Adrenal gland (tissue), 12 donors: ENCODE results near the gene ITPKC. TPM values are rescaled to one million over a fixed set of nuclear protein-coding genes. Genes with fewer than 3 reads are reported as not detected.

Experiments
- DNase-seq, 7 donors: peaks; one replicate each; pipeline ENCODE4 v3.0.0-alpha.2; 2019 to 2020
- H3K27ac ChIP-seq, 5 donors: fragments of 200-600 bp; sonication (generic) in 4 of 5; 1 replicate in 3 of 5; 2 replicates in 2 of 5; pipeline versions ENCODE4 v1.5.1 to v1.8.0; 2016 to 2020; ENCODE audit warnings: mild to moderate bottlenecking in 1 of 5
- H3K27me3 ChIP-seq: fragments of 200-600 bp; 2 replicates; pipeline ENCODE4 v1.8.0; 2021
- H3K36me3 ChIP-seq, 2 donors: fragments of 200-600 bp; replicated peaks in 1 of 2; 1 replicate in 1 of 2; 2 replicates in 1 of 2; pipeline versions ENCODE4 v1.5.1 to v1.8.0; 2018 to 2022
- H3K4me1 ChIP-seq, 2 donors: fragments of 200-600 bp; replicated peaks in 1 of 2; 1 replicate in 1 of 2; 2 replicates in 1 of 2; pipeline versions ENCODE4 v1.5.1 to v1.8.0; 2018 to 2021
- H3K4me3 ChIP-seq, 4 donors: fragments of 200-600 bp; sonication (generic) in 3 of 4; one replicate each; pipeline ENCODE4 v1.5.1; 2016 to 2018
- H3K9me3 ChIP-seq, 3 donors: fragments of 200-600 bp; sonication (generic) in 1 of 3; replicated peaks in 1 of 3; 1 replicate in 2 of 3; 2 replicates in 1 of 3; pipeline versions ENCODE4 v1.5.1 to v1.8.0; 2016 to 2021
- CTCF ChIP-seq, 6 experiments: fragments of 450-650 bp in 4 of 6; fragments of 200-600 bp in 2 of 6; sonication (generic) in 1 of 6; IDR thresholded peaks; 1 replicate in 5 of 6; 2 replicates in 1 of 6; pipeline versions ENCODE4 v1.5.1 to v1.8.0; 2016 to 2021; ENCODE audit warnings: antibody characterized with exemption in 6 of 6, mild to moderate bottlenecking in 2 of 6, moderate library complexity in 1 of 6
- POLR2A ChIP-seq, 2 donors: fragments of 450-650 bp; IDR thresholded peaks; one replicate each; pipeline ENCODE4 v1.6.1; 2017; ENCODE audit warnings: antibody characterized with exemption in 2 of 2, mild to moderate bottlenecking in 2 of 2, moderate library complexity in 1 of 2
- WGBS, 4 donors: extraction: QIAGEN DNeasy Blood & Tissue Kit in 2 of 4; methylation state at CpG; one replicate each; pipeline versions ENCODE4 v1.1.5 to v1.1.7; 2013 to 2017; 5-methylcytosine and 5-hydroxymethylcytosine counted together
- intact Hi-C, 2 donors: fragments of 100-400 bp; cut with DNase I; formaldehyde crosslinking; loops; one replicate each; pipeline versions ENCODE4 v1.14.1 to v1.15.0; 2022 to 2023
- polyA plus RNA-seq, 3 donors: library from polyadenylated mRNA; stranded (reverse); fragments of 200-250 nt in 2 of 3; fragments of 350-450 nt in 1 of 3; fragmentation: Illumina TruSeq in 1 of 3; extraction: RNeasy Lipid Tissue Mini Kit (QIAGEN cat#74804) in 1 of 3; gene quantifications; one replicate each; pipeline ENCODE4 v1.2.3, GENCODE V29; 2013 to 2014
- total RNA-seq, 9 donors: library from RNA; depleted of rRNA in 4 of 9; stranded (reverse); fragments of >200 nt in 4 of 9; fragments of 120-200 nt in 1 of 9; fragmentation: NEBNext Ultra II Directional in 1 of 9; extraction: Animal tissue kit (Norgen Biotek cat#: 25700) in 1 of 9; gene quantifications; one replicate each; pipeline versions ENCODE4 v1.1.0 to v1.2.4, GENCODE V29; 2013 to 2023
- donor health status: healthy with polysubstance abuse.
- donor health status: Bipolar disorder and iron deficiency.
- donor health status: DM: yes; HTN: yes; CAD: no.
- donor health status: DM: no; HTN: no; CAD: no.
- donor health status: DM: no; HTN: no; CAD: no.
- donor health status: DM: yes; HTN: yes; CAD: no.

The ITPKC gene
- total and polyA plus RNA-seq, 12 donors, result 7.8 to 36.1 (median 22.5) TPM

- no peak for DNase-seq
- TF ChIP-seq CTCF (IDR thresholded peaks at IDR 0.05) (no peak), POLR2A (IDR thresholded peaks at IDR 0.05) (no peak)
- Histone ChIP-seq H3K27me3 (no peaks in the 10 kb centered on the region), H3K36me3 (peaks cover 0 to 82% of the 10 kb centered on the region in 2 donors), H3K9me3 (no peaks in the 10 kb centered on the region), H3K4me1 (no peaks in the 10 kb centered on the region), H3K4me3 (no peak overlapping the region), H3K27ac (no peak overlapping the region)
- WGBS, 4 donors, result 60 to 89% (median 88%) methylated on average over 1 to 3 of the region's 3 CpGs; no CpG with 5 or more reads in 1 of the 4 donors
- intact Hi-C loops, result no loop called here
These were observed 42.6 kb upstream of the ITPKC start for GRCh38 chr19:40674291-40674690.

GRCh38 chr19:40677156-40677555 lies 39.8 kb upstream of the ITPKC start:
- Histone ChIP-seq H3K4me3 (no peak overlapping the region), H3K27me3 (no peaks in the 10 kb centered on the region), H3K4me1 (no peaks in the 10 kb centered on the region), H3K27ac (no peak overlapping the region), H3K9me3 (no peaks in the 10 kb centered on the region), H3K36me3 (peaks cover 0 to 69% of the 10 kb centered on the region in 2 donors)
- TF ChIP-seq CTCF (IDR thresholded peaks at IDR 0.05), result no peak
- no peak for TF ChIP-seq POLR2A (IDR thresholded peaks at IDR 0.05)
- WGBS, 4 donors, result 96 to 98% (median 97%) methylated on average over 8 to 23 of the region's 23 CpGs
- DNase-seq, result no peak
- intact Hi-C loops, result no loop called here

GRCh38 chr19:40681039-40681438 lies 35.9 kb upstream of the ITPKC start:
- intact Hi-C loops, result no loop called here
- H3K4me3 ChIP-seq, result no peak overlapping the region
- H3K9me3 ChIP-seq, result no peaks in the 10 kb centered on the region
- H3K4me1 ChIP-seq, result no peaks in the 10 kb centered on the region
- 73 to 100% (median 86%) methylated on average over 2 to 4 of the region's 4 CpGs for WGBS, 4 donors
- peaks cover 0 to 56% of the 10 kb centered on the region in 2 donors for H3K36me3 ChIP-seq
- DNase-seq, result no peak
- no peaks in the 10 kb centered on the region for H3K27me3 ChIP-seq
- no peak for TF ChIP-seq POLR2A (IDR thresholded peaks at IDR 0.05)
- no peak for TF ChIP-seq CTCF (IDR thresholded peaks at IDR 0.05)
- no peak overlapping the region for H3K27ac ChIP-seq

GRCh38 chr19:40682431-40682964 lies 34.4 kb upstream of the ITPKC start:
- intact Hi-C loops, result no loop called here
- Histone ChIP-seq H3K4me1 (no peaks in the 10 kb centered on the region), H3K27me3 (no peaks in the 10 kb centered on the region), H3K36me3 (peaks cover 0 to 42% of the 10 kb centered on the region in 2 donors), H3K4me3 (no peak overlapping the region), H3K27ac (no peak overlapping the region), H3K9me3 (no peaks in the 10 kb centered on the region)
- 92 to 95% (median 93%) methylated on average over 15 to 18 of the region's 18 CpGs for WGBS, 4 donors
- TF ChIP-seq POLR2A (IDR thresholded peaks at IDR 0.05) (no peak), CTCF (IDR thresholded peaks at IDR 0.05) (no peak)
- no peak for DNase-seq
